ENCODE measurements around the gene OPN4.
A peak's percentile ranks its signal among the peaks of the same experiment; 100 is the strongest.

OPN4 gene

GRCh38 chr10:86692664-86693063 is 38.3 kb downstream of the OPN4 start:
- TF ChIP-seq YY1 (IDR thresholded peaks at IDR 0.05; ENCODE audit: low read depth) = no peak
- no peak for TF ChIP-seq EGR1 (IDR thresholded peaks at IDR 0.05)
- TF ChIP-seq CEBPB (IDR thresholded peaks at IDR 0.05) = no peak
- no peak for TF ChIP-seq TAF1 (IDR thresholded peaks at IDR 0.05; ENCODE audit: low read depth)
- no peak for TF ChIP-seq REST (IDR thresholded peaks at IDR 0.05; ENCODE audit: low read depth)
- no peak for TF ChIP-seq MAX (IDR thresholded peaks at IDR 0.05)
- no peak for TF ChIP-seq CREB1 (IDR thresholded peaks at IDR 0.05; ENCODE audit: low read depth)
- TF ChIP-seq FOXM1 (IDR thresholded peaks at IDR 0.05; ENCODE audit: borderline replicate concordance, low read depth) = no peak

DNA sequence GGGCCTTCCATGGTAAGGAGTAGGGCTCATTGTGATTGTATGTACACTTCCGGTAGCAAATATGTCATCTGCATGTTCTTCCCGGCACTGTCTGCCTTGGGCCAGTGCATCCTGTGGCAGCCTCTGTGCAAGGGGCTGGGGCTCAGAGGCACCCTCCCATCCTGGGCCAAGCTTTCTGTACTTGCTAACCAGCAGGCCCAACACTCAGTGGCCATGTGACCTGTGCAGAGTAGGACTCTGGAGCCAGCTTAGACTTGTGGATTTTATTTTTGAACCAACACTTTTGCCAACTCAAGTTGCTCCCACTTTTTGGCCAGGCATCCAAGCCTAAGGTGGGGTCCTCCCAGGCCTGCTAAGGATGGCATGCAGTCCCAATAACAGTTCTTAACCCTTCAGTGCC is 38.9 kb downstream of the OPN4 start:
- TF ChIP-seq USF1 (IDR thresholded peaks at IDR 0.05) (peak; percentile 50), EP300 (IDR thresholded peaks at IDR 0.05; ENCODE audit: borderline replicate concordance) (no peak)

DNA sequence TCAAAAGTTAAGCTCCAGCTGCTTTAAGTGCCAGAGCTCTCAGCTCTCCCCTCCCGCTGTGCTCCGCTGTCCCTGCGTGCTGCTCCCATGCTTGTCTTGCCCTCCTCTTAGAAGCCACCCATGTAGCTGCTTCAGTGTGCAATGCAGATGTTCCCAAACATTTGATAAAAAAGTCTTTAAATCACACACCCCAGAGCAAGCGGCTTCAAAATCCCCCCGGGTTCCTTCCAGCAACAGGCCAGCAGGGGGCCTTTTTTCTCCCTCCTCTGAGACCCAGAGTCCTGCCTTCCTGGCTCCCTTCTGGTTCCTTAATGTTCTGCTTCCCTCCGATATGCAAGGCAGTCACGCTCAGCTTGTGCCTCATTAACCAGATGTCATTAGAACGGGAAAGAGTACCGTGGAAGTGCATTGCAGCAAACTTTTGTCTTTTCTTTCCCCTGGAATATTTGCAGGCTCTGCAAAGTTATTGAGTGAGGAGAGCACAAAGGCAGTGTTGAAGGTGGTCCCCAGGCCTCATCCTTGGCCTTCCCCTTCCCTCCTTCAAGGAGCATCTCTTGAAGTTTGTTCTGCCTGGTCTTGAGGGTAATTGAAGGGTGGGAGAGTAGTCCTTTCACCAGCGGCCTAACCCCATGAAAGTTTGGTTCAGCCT is 39.5 kb downstream of the OPN4 start:
- TF ChIP-seq RAD21 (IDR thresholded peaks at IDR 0.05; ENCODE audit: low read depth) (peak; percentile 42; the same call in 1 of the 2 replicates), ZBTB7A (IDR thresholded peaks at IDR 0.05; ENCODE audit: low read depth) (no peak)

DNA sequence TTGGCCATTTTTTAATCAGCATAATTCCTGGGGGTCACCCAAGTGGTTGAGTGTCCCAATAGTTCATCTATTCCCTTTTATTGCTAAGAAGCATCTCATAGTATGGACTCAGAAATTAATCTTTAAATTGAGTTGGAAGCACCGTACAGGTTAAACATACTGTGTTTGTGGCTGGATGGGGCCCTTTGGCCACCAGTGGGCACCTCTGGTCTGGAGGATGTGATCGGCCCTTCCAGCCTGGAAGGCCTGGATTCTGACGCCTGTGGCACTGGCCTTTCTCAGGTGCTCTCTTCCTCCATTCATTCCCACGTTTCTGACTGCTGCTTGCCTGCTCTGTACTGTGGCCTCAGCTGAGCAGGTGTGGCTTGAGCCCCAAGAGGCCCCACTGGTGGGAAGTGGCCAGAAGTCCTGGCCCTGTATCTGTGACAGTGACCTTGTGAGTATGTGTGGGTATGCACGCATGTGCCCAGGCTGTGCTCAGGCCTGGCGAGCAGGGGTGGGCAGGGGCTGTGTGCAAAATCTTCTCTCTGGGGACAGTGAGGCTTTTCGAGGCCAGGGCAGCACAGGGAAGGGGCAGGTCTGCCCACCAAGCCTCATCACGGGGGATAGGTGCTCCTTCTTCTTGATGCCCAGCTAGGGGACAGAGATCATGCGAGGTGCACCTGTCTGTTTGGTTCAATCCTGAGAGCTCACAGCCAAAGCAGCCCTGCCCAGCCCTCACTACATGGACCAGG is 44.0 kb downstream of the OPN4 start:
- TF ChIP-seq ZBTB7A (IDR thresholded peaks at IDR 0.05; ENCODE audit: low read depth) (no peak), FOXM1 (IDR thresholded peaks at IDR 0.05; ENCODE audit: borderline replicate concordance, low read depth) (no peak), YY1 (IDR thresholded peaks at IDR 0.05; ENCODE audit: low read depth) (no peak), TCF12 (IDR thresholded peaks at IDR 0.05; ENCODE audit: low read depth) (no peak), RAD21 (IDR thresholded peaks at IDR 0.05; ENCODE audit: low read depth) (peak; percentile 44; the same call in 1 of the 2 replicates), USF1 (IDR thresholded peaks at IDR 0.05) (no peak), EGR1 (IDR thresholded peaks at IDR 0.05) (no peak)

DNA sequence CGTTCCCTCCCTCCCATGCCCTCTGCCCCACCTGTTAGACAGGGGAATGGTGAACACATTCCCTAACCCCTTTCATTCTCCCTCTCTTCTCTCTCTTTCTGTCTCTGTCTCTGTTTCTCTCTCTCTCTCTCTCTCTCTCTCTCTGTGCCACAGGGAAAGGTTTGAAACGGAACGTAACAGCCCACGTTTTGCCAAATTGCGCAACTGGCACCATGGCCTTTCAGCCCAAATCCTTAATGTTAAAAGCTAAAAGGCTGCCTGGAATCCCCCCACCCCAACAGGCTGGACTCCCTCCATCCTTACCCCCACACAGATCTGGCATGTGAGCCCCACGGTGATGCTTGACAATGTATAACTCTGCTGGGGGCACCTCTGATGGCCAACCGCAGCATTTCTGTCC is 44.8 kb downstream of the OPN4 start:
- TF ChIP-seq CEBPB (IDR thresholded peaks at IDR 0.05) = peak; percentile 75
- TF ChIP-seq FOXM1 (IDR thresholded peaks at IDR 0.05; ENCODE audit: borderline replicate concordance, low read depth) = no peak

- no peak for TF ChIP-seq TAF1 (IDR thresholded peaks at IDR 0.05; ENCODE audit: low read depth)
- TF ChIP-seq TEAD4 (IDR thresholded peaks at IDR 0.05) = no peak
- no peak for TF ChIP-seq EP300 (IDR thresholded peaks at IDR 0.05; ENCODE audit: borderline replicate concordance)
- no peak for TF ChIP-seq REST (IDR thresholded peaks at IDR 0.05; ENCODE audit: low read depth)
- no peak for TF ChIP-seq EGR1 (IDR thresholded peaks at IDR 0.05)
These were observed 45.2 kb downstream of the OPN4 start for GRCh38 chr10:86699541-86699940.

- TF ChIP-seq CEBPB (IDR thresholded peaks at IDR 0.05) (no peak), RAD21 (IDR thresholded peaks at IDR 0.05; ENCODE audit: low read depth) (no peak), EGR1 (IDR thresholded peaks at IDR 0.05) (no peak), YY1 (IDR thresholded peaks at IDR 0.05; ENCODE audit: low read depth) (no peak), CREB1 (IDR thresholded peaks at IDR 0.05; ENCODE audit: low read depth) (no peak), EP300 (IDR thresholded peaks at IDR 0.05; ENCODE audit: borderline replicate concordance) (no peak), TEAD4 (IDR thresholded peaks at IDR 0.05) (no peak), NFIC (IDR thresholded peaks at IDR 0.05) (no peak), ZBTB7A (IDR thresholded peaks at IDR 0.05; ENCODE audit: low read depth) (no peak)
These were observed 45.9 kb downstream of the OPN4 start for GRCh38 chr10:86699991-86700840.
